Transverse colon (tissue), 4 donors: Measurements from ENCODE around the gene HIPK2. TPM values are rescaled to one million over a fixed set of nuclear protein-coding genes. Genes with fewer than 3 reads are reported as not detected.

ENCODE experiments used
- DNase-seq: peaks from one replicate; pipeline ENCODE4 v3.0.0-alpha.2; 2019
- H3K27ac ChIP-seq, 4 donors: fragments of 200-600 bp; sonication (generic); 2 replicates each; pipeline ENCODE4 v1.5.1; 2016 to 2018; ENCODE audit warnings: inconsistent platforms in 4 of 4
- H3K27me3 ChIP-seq: fragments of 200-600 bp; sonication (generic); 2 replicates; pipeline ENCODE4 v1.5.1; 2017; ENCODE audit warnings: inconsistent platforms
- H3K36me3 ChIP-seq, 4 donors: fragments of 200-600 bp; sonication (generic); 2 replicates each; pipeline ENCODE4 v1.5.1; 2017 to 2019; ENCODE audit warnings: inconsistent platforms in 4 of 4
- H3K4me1 ChIP-seq, 4 donors: fragments of 200-600 bp; sonication (generic); 2 replicates each; pipeline ENCODE4 v1.5.1; 2017 to 2020; ENCODE audit warnings: inconsistent platforms in 4 of 4
- H3K4me3 ChIP-seq, 4 donors: fragments of 200-600 bp; sonication (generic); 1 replicate in 1 of 4; 2 replicates in 3 of 4; pipeline versions ENCODE4 v1.5.1 to v1.6.1; 2017 to 2019; ENCODE audit warnings: inconsistent platforms in 4 of 4
- H3K9me3 ChIP-seq, 2 donors: fragments of 200-600 bp; sonication (generic); 2 replicates each; pipeline ENCODE4 v1.5.1; 2017 to 2019; ENCODE audit warnings: inconsistent platforms in 2 of 2
- EP300 ChIP-seq: sonication (generic); formaldehyde crosslinking; IDR thresholded peaks from one replicate; pipeline ENCODE4 v1.6.1; 2017; ENCODE audit warnings: antibody characterized with exemption, low read depth
- POLR2A ChIP-seq: fragments of 450-650 bp; IDR thresholded peaks from one replicate; pipeline ENCODE4 v1.6.1; 2016; ENCODE audit warnings: antibody characterized with exemption, mild to moderate bottlenecking, moderate library complexity
- POLR2AphosphoS5 ChIP-seq, 3 donors: sonication (generic); formaldehyde crosslinking; IDR thresholded peaks; one replicate each; pipeline ENCODE4 v1.6.1; 2016; ENCODE audit warnings: antibody characterized with exemption in 3 of 3
- WGBS, 2 donors: methylation state at CpG; one replicate each; pipeline ENCODE4 v1.1.5; 2018; ENCODE audit warnings: low coverage in 1 of 2; 5-methylcytosine and 5-hydroxymethylcytosine counted together
- in situ Hi-C, 4 donors: fragments of 200-750 bp; cut with MboI; loops; one replicate each; pipeline versions ENCODE4 v1.15.0 to v1.15.1; 2017; ENCODE audit warnings: low sequenced_read_pairs in 3 of 4, low pct_ligation_motif_present in 1 of 4, low pct_unique_long_range_greater_than_20kb in 1 of 4
- intact Hi-C: fragments of 100-400 bp; cut with DNase I; formaldehyde crosslinking; loops from one replicate; pipeline ENCODE4 v1.15.1; 2023; ENCODE audit warnings: low total_unique reads
- total RNA-seq, 4 donors: library from RNA; depleted of rRNA; stranded (reverse); fragments of >200 nt; gene quantifications; one replicate each; pipeline ENCODE4 v1.1.0, GENCODE V29; 2016
- TF ChIP-seq, protein P1 (sequence below), 5 experiments: fragments of 200-600 bp in 3 of 5; fragments of 450-650 bp in 2 of 5; sonication (generic) in 3 of 5; IDR thresholded peaks; 1 replicate in 2 of 5; 2 replicates in 3 of 5; pipeline ENCODE4 v1.5.1; 2016 to 2017; ENCODE audit warnings: antibody characterized with exemption in 5 of 5, inconsistent platforms in 3 of 5, mild to moderate bottlenecking in 2 of 5, moderate library complexity in 1 of 5

Gene HIPK2
- total RNA-seq, 4 donors from 2014 or later: 27.3 to 40.3 (median 33.6) TPM

DNA sequence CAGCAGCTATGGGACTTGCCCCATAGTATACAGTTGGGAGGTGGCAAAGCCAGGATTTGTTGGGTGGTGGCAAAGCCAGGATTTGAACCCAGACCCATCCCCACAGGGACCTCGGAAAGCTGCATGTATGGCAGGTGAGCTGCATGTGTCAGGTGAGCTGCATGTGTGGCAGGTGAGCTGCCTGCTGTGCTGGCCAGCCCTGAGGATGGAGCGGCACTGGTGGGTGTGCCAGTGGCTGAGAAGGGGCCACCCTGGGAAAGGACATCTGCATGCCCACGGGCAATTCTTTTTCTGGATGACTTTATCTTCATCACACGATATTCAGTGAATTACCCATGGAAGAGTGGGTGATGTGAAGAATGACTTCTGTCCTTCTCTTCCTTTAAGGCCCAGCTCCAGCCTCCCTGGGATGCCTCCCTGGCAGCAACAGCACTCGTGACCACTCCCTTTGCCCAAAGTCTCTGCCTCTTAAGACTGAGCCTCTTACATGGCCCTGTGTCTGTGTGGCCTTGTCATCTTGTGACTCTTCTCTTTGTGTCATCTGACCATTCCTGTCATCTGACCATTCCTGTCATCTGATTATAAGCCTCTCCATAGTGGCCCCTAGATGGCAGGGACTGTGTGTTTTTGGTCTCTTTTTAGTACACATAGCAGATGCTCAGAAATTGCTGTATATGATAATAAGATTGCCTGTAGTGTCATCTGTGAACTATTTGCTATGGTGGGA, 229.3 kb downstream of the HIPK2 start:
- no peak overlapping the region for H3K4me3 ChIP-seq
- no peaks in the 10 kb centered on the region for H3K9me3 ChIP-seq
- TF ChIP-seq, protein P1, sequence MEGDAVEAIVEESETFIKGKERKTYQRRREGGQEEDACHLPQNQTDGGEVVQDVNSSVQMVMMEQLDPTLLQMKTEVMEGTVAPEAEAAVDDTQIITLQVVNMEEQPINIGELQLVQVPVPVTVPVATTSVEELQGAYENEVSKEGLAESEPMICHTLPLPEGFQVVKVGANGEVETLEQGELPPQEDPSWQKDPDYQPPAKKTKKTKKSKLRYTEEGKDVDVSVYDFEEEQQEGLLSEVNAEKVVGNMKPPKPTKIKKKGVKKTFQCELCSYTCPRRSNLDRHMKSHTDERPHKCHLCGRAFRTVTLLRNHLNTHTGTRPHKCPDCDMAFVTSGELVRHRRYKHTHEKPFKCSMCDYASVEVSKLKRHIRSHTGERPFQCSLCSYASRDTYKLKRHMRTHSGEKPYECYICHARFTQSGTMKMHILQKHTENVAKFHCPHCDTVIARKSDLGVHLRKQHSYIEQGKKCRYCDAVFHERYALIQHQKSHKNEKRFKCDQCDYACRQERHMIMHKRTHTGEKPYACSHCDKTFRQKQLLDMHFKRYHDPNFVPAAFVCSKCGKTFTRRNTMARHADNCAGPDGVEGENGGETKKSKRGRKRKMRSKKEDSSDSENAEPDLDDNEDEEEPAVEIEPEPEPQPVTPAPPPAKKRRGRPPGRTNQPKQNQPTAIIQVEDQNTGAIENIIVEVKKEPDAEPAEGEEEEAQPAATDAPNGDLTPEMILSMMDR (IDR thresholded peaks at IDR 0.05): no peak
- TF ChIP-seq POLR2A (no peak), EP300 (no peak), POLR2AphosphoS5 (IDR thresholded peaks at IDR 0.05) (no peak)
- 80 to 83% methylated on average over 1 to 5 of the region's 5 CpGs for WGBS, 2 donors
- intact Hi-C loops: no loop called here
- DNase-seq: no peak
- no peaks in the 10 kb centered on the region for H3K4me1 ChIP-seq
- no peak overlapping the region for H3K27ac ChIP-seq
- in situ Hi-C loops: no loop called here
- H3K36me3 ChIP-seq: no peaks in the 10 kb centered on the region
- H3K27me3 ChIP-seq: no peaks in the 10 kb centered on the region

DNA sequence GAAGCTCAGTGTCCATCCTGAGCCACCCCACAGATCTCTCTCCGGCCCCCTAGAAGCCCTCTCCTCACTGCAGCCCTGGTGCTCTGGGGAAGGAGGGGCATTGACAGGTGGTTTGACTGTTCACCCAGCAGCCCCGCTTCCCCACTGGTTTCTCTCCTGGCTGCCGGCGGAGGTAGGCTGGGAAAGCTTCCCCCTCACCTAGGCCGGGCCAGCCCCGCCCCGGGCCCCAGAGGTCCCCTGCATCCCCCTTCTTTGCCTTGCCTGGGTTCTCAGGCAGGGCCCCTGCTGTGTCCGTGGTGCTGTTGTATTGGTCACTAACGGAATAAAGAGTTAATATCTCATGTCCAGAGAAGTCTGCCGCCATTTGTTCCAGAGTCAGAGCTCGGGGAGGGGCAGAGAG, 233.2 kb downstream of the HIPK2 start:
- H3K27me3 ChIP-seq: no peaks in the 10 kb centered on the region
- in situ Hi-C loops: no loop called here
- H3K4me3 ChIP-seq: no peak overlapping the region
- no peak for DNase-seq
- intact Hi-C loops: no loop called here
- H3K36me3 ChIP-seq: no peaks in the 10 kb centered on the region
- no peaks in the 10 kb centered on the region for H3K9me3 ChIP-seq
- H3K4me1 ChIP-seq: no peaks in the 10 kb centered on the region
- no peak overlapping the region for H3K27ac ChIP-seq
- no peak for TF ChIP-seq EP300
- TF ChIP-seq POLR2AphosphoS5 (IDR thresholded peaks at IDR 0.05): no peak
- TF ChIP-seq, protein P1 (IDR thresholded peaks at IDR 0.05): no peak
- TF ChIP-seq POLR2A: no peak
- 85% methylated on average over 11 of the region's 11 CpGs; no CpG with 5 or more reads in 1 of the 2 donors for WGBS, 2 donors

DNA sequence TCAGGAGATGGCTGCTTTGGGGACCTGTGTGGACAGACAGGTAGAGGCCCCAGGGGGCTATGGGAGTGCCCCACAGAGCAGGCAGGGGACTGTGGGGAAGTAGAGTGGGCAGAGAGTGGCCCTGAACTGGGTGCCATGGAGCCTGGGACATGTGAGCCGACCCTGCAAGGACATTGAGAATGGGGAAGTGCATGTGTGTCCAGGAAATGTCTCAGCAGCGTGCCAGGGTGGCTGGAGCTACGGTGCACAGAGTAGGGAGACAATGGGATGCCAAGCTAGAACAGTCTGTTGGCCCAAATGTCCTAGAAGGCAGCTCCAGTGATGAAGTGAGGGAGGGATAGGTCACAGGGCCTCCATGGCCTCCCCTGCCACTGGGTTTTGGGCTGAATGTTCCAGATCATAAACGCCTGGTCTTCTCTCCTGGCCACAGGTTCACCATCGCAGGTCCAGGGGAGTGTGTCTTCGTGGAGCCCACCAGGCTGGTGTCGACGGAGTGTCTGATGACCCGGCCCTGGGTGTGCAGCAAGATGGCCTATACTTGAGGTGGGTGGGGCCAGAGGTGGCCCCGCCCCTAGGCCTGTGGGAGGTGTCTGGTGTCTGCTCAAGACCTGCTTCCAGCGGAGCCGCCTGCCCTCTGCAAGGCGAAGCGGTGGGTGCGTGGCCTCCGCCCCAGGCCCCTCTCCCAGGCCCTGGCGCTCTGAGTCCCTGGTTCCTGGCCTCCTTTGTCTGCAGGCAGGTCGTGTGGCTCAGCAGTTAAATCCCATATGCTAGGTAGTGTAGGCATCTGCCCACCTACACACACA, 233.8 kb downstream of the HIPK2 start:
- DNase-seq: no peak
- TF ChIP-seq, protein P1 (IDR thresholded peaks at IDR 0.05): no peak
- in situ Hi-C loops (no loop called here), intact Hi-C loops (no loop called here)
- Histone ChIP-seq H3K4me3 (no peak overlapping the region), H3K27ac (no peak overlapping the region), H3K9me3 (no peaks in the 10 kb centered on the region), H3K36me3 (no peaks in the 10 kb centered on the region), H3K27me3 (no peaks in the 10 kb centered on the region), H3K4me1 (no peaks in the 10 kb centered on the region)
- 86% methylated on average over 18 of the region's 18 CpGs; no CpG with 5 or more reads in 1 of the 2 donors for WGBS, 2 donors

DNA sequence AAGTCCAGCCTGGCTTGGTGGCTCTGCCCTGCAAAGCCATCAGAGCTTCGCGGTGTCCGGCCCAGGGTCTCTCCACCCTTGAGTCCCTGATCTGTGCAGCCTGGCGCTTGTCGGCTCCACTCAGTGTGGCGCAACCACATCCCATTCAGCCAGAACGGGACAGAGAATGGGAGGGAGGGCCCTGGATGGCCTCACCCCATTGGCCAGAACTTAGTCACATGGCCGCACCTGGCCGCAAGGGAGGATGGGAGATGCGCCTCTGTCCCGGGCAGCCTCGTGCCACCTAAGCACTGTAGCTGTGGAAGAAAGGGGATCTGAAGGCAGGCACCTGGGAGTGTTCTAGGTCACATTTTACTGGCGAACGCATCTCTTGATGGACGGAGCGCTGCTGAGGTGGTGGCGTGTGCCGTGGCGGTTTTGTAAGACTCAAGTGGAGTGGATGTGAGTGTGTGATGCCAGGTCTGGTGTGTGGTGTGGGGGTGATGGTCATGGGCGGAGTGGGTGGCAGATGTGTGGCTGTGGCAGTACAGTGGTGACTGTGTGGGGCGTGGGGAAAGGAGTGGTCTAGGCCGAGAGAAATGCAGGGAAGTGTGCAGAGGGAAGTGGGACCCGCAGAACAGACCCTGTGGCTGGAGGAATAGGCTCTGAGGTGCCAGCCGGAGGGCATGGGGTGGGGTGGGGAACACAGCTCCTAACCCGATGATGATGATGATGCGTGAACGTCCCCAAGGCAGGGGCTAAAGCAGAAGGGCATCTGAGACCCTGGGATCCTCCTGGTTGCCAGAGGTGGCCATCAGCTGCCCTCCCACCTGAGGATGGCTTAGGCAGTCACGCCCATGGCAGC, 235.3 kb downstream of the HIPK2 start:
- Histone ChIP-seq H3K9me3 (no peaks in the 10 kb centered on the region), H3K4me1 (no peaks in the 10 kb centered on the region), H3K27ac (no peak overlapping the region), H3K4me3 (no peak overlapping the region), H3K27me3 (no peaks in the 10 kb centered on the region), H3K36me3 (no peaks in the 10 kb centered on the region)
- 84 to 90% methylated on average over 12 to 28 of the region's 28 CpGs for WGBS, 2 donors
- in situ Hi-C loops: no loop called here
- DNase-seq: no peak
- TF ChIP-seq EP300: no peak
- TF ChIP-seq, protein P1 (IDR thresholded peaks at IDR 0.05): no peak
- TF ChIP-seq POLR2AphosphoS5 (IDR thresholded peaks at IDR 0.05): no peak
- TF ChIP-seq POLR2A: no peak
- intact Hi-C loops: no loop called here
